Cardiac fibroblast (primary cell): ENCODE results near the gene PTTG1IP.
A peak's percentile ranks its signal among the peaks of the same experiment; 100 is the strongest.

Experiments
- DNase-seq, 2 donors: peaks; one replicate each; pipeline versions ENCODE4 v3.0.0 to v3.0.0-alpha.2; 2010; ENCODE audit warnings: low read depth in 2 of 2
- H3K4me3 ChIP-seq, 2 donors: replicated peaks in 1 of 2; 1 replicate in 1 of 2; 2 replicates in 1 of 2; pipeline ENCODE4 v1.5.1; 2011; ENCODE audit warnings: low read depth in 2 of 2, low read length in 2 of 2, mild to moderate bottlenecking in 2 of 2, moderate library complexity in 1 of 2
- CTCF ChIP-seq: IDR thresholded peaks from one replicate; pipeline ENCODE4 v1.5.1; 2011; ENCODE audit warnings: low read depth, mild to moderate bottlenecking, low read length, inconsistent platforms

PTTG1IP gene

GRCh38 chr21:44823179-44823660 is 50.3 kb downstream of the PTTG1IP start:
- no peak for TF ChIP-seq CTCF
- H3K4me3 ChIP-seq: no peak overlapping the region
- no peak for DNase-seq

- H3K4me3 ChIP-seq: no peak overlapping the region
- TF ChIP-seq CTCF: no peak
- no peak for DNase-seq
Observed at GRCh38 chr21:44822484-44823178, 50.9 kb downstream of the PTTG1IP start.

GRCh38 chr21:44820851-44821250 is 52.6 kb downstream of the PTTG1IP start:
- no peak overlapping the region for H3K4me3 ChIP-seq
- no peak for TF ChIP-seq CTCF
- DNase-seq: peak in 1 of 2 donors; percentile 74

- H3K4me3 ChIP-seq: no peak overlapping the region
- DNase-seq: no peak
- no peak for TF ChIP-seq CTCF
Observed at GRCh38 chr21:44819283-44820243, 53.9 kb downstream of the PTTG1IP start.

DNA sequence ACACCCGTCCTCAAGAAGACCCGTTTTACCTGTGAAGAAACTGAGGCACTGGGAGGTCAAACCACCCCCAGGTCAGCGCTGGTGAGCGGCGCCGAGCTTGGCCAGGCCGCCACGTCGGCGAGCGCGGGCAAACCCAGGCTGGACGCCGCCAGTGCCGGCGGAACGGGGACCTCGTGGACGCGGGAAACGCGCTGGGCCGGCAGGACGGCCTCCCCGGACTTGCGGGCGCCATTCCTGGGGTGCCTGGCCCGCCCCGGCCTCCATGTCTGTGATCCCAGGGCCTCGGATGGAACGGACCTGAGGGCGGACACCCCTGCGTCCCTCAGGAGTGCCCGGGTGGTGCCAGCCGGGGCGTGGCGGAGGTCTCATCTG is 54.9 kb downstream of the PTTG1IP start:
- no peak for DNase-seq
- no peak for TF ChIP-seq CTCF
- peak overlapping the region; percentile 39 to 59 for H3K4me3 ChIP-seq

DNA sequence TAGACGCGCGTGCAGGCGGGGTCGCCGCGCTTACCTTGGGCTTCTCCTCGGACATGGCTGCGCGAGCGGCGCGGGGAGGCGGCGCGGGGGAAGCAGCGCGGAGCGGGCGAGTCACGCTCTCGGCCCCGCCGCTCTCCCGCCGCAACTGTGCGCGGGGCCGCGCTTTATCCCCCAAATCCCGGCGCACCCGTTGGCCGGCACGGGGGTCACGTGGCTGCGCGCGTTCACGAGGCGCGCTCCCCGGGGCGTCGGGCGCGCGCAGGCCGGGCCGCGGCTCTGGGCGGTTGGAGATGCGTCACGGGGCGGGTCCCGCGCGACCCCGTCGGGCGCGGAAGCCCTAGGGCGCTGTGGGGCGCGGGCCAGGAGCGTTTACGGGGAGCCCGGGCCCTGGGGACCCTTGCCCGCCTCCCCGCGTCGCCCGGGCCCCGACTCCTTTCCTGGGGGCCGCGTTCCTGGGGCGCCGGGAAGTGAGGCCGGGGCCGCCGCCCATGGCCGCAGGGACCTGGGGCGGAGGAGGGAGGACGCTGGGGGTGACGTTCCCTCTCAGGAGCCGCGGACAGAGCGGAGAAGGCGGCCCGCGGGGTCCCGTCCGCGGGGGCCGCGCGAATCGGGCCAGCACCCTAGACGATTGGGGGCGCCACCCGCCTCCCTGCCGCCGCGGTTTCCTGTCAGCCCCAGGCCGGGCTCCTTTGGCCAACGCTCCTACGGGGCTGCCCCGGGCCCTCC is 55.4 kb downstream of the PTTG1IP start, which contains the start of gene SUMO3:
Gene SUMO3 (minus strand): TSS at position 149 of the 726 bp plus-strand sequence. CDS start 94 bp downstream, at position 55.
- peak within 1 kb of the TSS; percentile 71 to 72 for H3K4me3 ChIP-seq
- TF ChIP-seq CTCF: no peak
- DNase-seq: peak; percentile 79 to 88
